Measurements from ENCODE around the gene ZNF17.

Gene ZNF17

GRCh38 chr19:57434386-57435061 lies 23.6 kb downstream of the ZNF17 start:
- no peak for DNase-seq

- peak; percentile 96 for DNase-seq
Measured at GRCh38 chr19:57435062-57435978, 24.4 kb downstream of the ZNF17 start, which contains the start of gene ZNF749. TSS of gene ZNF749 (plus strand) at chr19:57435325. CDS start at chr19:57435579, 254 bp downstream.

- no peak for DNase-seq
Measured at GRCh38 chr19:57436417-57436816, 25.5 kb downstream of the ZNF17 start.

GRCh38 chr19:57437931-57438330 lies 27.0 kb downstream of the ZNF17 start:
- no peak for DNase-seq

GRCh38 chr19:57438925-57439324 lies 28.0 kb downstream of the ZNF17 start:
- DNase-seq = no peak

- no peak for DNase-seq
Measured at GRCh38 chr19:57441979-57442752, 31.2 kb downstream of the ZNF17 start.

GRCh38 chr19:57443121-57443696 lies 32.2 kb downstream of the ZNF17 start:
- no peak for DNase-seq

- no peak for DNase-seq
Measured at GRCh38 chr19:57452307-57452706, 41.3 kb downstream of the ZNF17 start.

- no peak for DNase-seq
Measured at GRCh38 chr19:57465680-57466381, 54.9 kb downstream of the ZNF17 start.

GRCh38 chr19:57466489-57466888 lies 55.5 kb downstream of the ZNF17 start:
- DNase-seq = no peak
